K562 (cell line): ENCODE data around the gene OTUB2. TPM values are rescaled to one million over a fixed set of nuclear protein-coding genes. Genes with fewer than 3 reads are reported as not detected.

Experiments used
- ATAC-seq: fragments of 200-7000 bp; cut with Tn5 transposase; 3 replicates; pipeline ENCODE4 v1.9.1; 2020; ENCODE audit warnings: moderate library complexity
- Bru-seq: library from RNA; stranded (reverse); fragments of 400-500 nt; gene quantifications from one replicate; lab custom pipeline; 2021; lab: Mats Ljungman, UMichigan
- BruChase-seq, 2 experiments: library from RNA; stranded (reverse); fragments of 400-500 nt; gene quantifications; one replicate each; lab custom pipeline; 2021; lab: Mats Ljungman, UMichigan
- BruUV-seq: library from RNA; stranded (reverse); fragments of 400-500 nt; replicated peaks from 2 replicates; lab custom pipeline; 2021; lab: Mats Ljungman, UMichigan
- CTCF ChIA-PET: fragments of 300-600 bp; formaldehyde crosslinking; extraction: SDS; loops from one replicate; lab custom pipeline; 2021; ENCODE audit warnings: low intra/inter-chr PET ratio; lab: Yijun Ruan, JAX
- POLR2A ChIA-PET: fragments of 300-600, 350-650 bp; sonication (Branson Sonifier 250); formaldehyde crosslinking; extraction: SDS; loops from one replicate; lab custom pipeline; 2021; ENCODE audit warnings: antibody characterized with exemption, inconsistent platforms; lab: Yijun Ruan, JAX
- DNase-seq, 4 experiments: peaks; one replicate each; pipeline versions ENCODE4 v3.0.0 to v3.0.0-alpha.2; 2011 to 2018; ENCODE audit warnings: low spot score in 3 of 4, mixed read lengths in 3 of 4; ENCODE audit errors: extremely low read depth in 1 of 4
- FAIRE-seq: peaks from 2 replicates; lab custom pipeline; 2011; peaks lifted over from hg19 to GRCh38; lab: Jason Lieb, UNC
- H2AFZ ChIP-seq: 2 replicates; pipeline ENCODE4 v1.6.0; 2011; ENCODE audit warnings: low read depth, low read length, control low read depth, inconsistent platforms
- H3K27ac ChIP-seq: fragments of 200-600 bp; 3 replicates; pipeline ENCODE4 v1.8.0; 2011; ENCODE audit warnings: low read depth, mild to moderate bottlenecking, control low read depth, inconsistent platforms, low read length, moderate library complexity, mixed read lengths; ENCODE audit errors: extremely low read depth
- H3K27me3 ChIP-seq, 2 experiments: fragments of 300-600 bp in 1 of 2; 2 replicates in 1 of 2; 3 replicates in 1 of 2; pipeline versions ENCODE4 v1.6.0 to v1.8.0; 2011; ENCODE audit warnings: inconsistent platforms in 2 of 2, low read length in 2 of 2, mild to moderate bottlenecking in 1 of 2, mixed read lengths in 1 of 2, moderate library complexity in 1 of 2; ENCODE audit not compliant: control insufficient read depth in 2 of 2, insufficient read depth in 2 of 2
- H3K36me3 ChIP-seq: fragments of 300-600 bp; 3 replicates; pipeline ENCODE4 v1.8.0; 2011; ENCODE audit warnings: mild to moderate bottlenecking, low read length, inconsistent platforms; ENCODE audit not compliant: control insufficient read depth, insufficient read depth
- H3K4me1 ChIP-seq, 2 experiments: fragments of 200-600 bp in 1 of 2; replicated peaks in 1 of 2; 2 replicates in 1 of 2; 3 replicates in 1 of 2; pipeline versions ENCODE4 v1.5.1 to v1.8.0; 2011; ENCODE audit warnings: inconsistent platforms in 2 of 2, low read length in 2 of 2, mild to moderate bottlenecking in 1 of 2, mixed read lengths in 1 of 2, moderate library complexity in 1 of 2; ENCODE audit not compliant: control insufficient read depth in 2 of 2, insufficient read depth in 2 of 2
- H3K4me2 ChIP-seq: 2 replicates; pipeline ENCODE4 v1.6.1; 2011; ENCODE audit warnings: low read length, control low read depth, inconsistent platforms, mixed read lengths; ENCODE audit not compliant: insufficient read depth
- H3K4me3 ChIP-seq: fragments of 200-600 bp; sonication (generic), shearing (Covaris generic); 2 replicates; pipeline ENCODE4 v1.5.1; 2016; ENCODE audit warnings: control low read depth, inconsistent platforms
- H3K79me2 ChIP-seq: fragments of 200-600 bp; 3 replicates; pipeline ENCODE4 v1.8.0; 2011; ENCODE audit warnings: low read length, inconsistent platforms; ENCODE audit not compliant: control insufficient read depth, insufficient read depth
- H3K9ac ChIP-seq, 2 experiments: 2 replicates each; pipeline versions ENCODE4 v1.6.0 to v1.6.1; 2011; ENCODE audit warnings: low read depth in 2 of 2, low read length in 2 of 2, control low read depth in 1 of 2, inconsistent platforms in 1 of 2, mild to moderate bottlenecking in 1 of 2, mixed read lengths in 1 of 2; ENCODE audit not compliant: insufficient read depth in 1 of 2
- H3K9me1 ChIP-seq: one replicate; pipeline ENCODE4 v1.6.0; 2011; ENCODE audit warnings: inconsistent platforms, mild to moderate bottlenecking, low read length, moderate library complexity; ENCODE audit not compliant: control insufficient read depth, insufficient read depth
- H3K9me3 ChIP-seq: replicated peaks from 2 replicates; pipeline ENCODE4 v1.5.1; 2011; ENCODE audit warnings: low read depth, low read length, inconsistent platforms; ENCODE audit not compliant: control insufficient read depth, insufficient read depth
- H4K20me1 ChIP-seq: replicated peaks from 2 replicates; pipeline ENCODE4 v1.6.1; 2011; ENCODE audit warnings: low read length, inconsistent platforms, mixed read lengths; ENCODE audit not compliant: control insufficient read depth, insufficient read depth
- BACH1 ChIP-seq: fragments of 200-800 bp; sonication (Bioruptor generic); IDR thresholded peaks from 2 replicates; pipeline ENCODE4 v1.6.1; 2016; ENCODE audit warnings: missing genetic modification characterization, missing compliant biosample characterization
- CBFA2T3 ChIP-seq: fragments of 450-650 bp; IDR thresholded peaks from 2 replicates; pipeline ENCODE4 v1.6.1; 2017
- CBX1 ChIP-seq: sonication (generic); IDR thresholded peaks from 2 replicates; pipeline ENCODE4 v1.6.1; 2016; ENCODE audit warnings: antibody characterized with exemption, low read depth, mild to moderate bottlenecking
- CREB1 ChIP-seq, 2 experiments: sonication (generic) in 1 of 2; formaldehyde crosslinking in 1 of 2; IDR thresholded peaks; 2 replicates each; pipeline versions ENCODE4 v1.6.1 to v1.8.0; 2012 to 2022; ENCODE audit warnings: inconsistent platforms in 1 of 2, mild to moderate bottlenecking in 1 of 2, missing genetic modification reagents in 1 of 2, moderate library complexity in 1 of 2
- HNRNPH1 ChIP-seq: fragments of 200-400 bp; formaldehyde crosslinking; optimal IDR thresholded peaks from 2 replicates; pipeline ENCODE3; 2017; ENCODE audit warnings: low read depth, mild to moderate bottlenecking, low read length, moderate library complexity
- KHSRP ChIP-seq: fragments of 450-650 bp; IDR thresholded peaks from 2 replicates; pipeline ENCODE4 v1.6.1; 2017
- NELFE ChIP-seq: IDR thresholded peaks from 2 replicates; pipeline ENCODE4 v1.6.1; 2011; ENCODE audit warnings: mild to moderate bottlenecking; ENCODE audit not compliant: insufficient read depth, insufficient read length
- TCF7L2 ChIP-seq: fragments of 150-350 bp; IDR thresholded peaks from 2 replicates; pipeline ENCODE4 v1.6.1; 2016; ENCODE audit warnings: low read depth, mild to moderate bottlenecking, low read length, moderate library complexity
- TGIF2 ChIP-seq: sonication (generic); formaldehyde crosslinking; IDR thresholded peaks from 2 replicates; pipeline ENCODE4 v1.8.1; 2022; ENCODE audit warnings: mild to moderate bottlenecking, missing genetic modification reagents, moderate library complexity
- WGBS: fragments of 100-300 bp; shearing (Covaris generic); methylation state at CpG from one replicate; pipeline ENCODE4 v1.1.6; 2016; ENCODE audit warnings: low coverage, mixed read lengths; ENCODE audit not compliant: insufficient coverage; ENCODE audit errors: missing lambda C conversion rate; 5-methylcytosine and 5-hydroxymethylcytosine counted together
- in situ Hi-C: fragments of 300-500 bp; cut with MboI; formaldehyde crosslinking; loops from 4 replicates; pipeline ENCODE4 v1.15.0; 2018; ENCODE audit warnings: inconsistent platforms, mixed read lengths
- intact Hi-C: fragments of 100-400 bp; cut with micrococcal nuclease; formaldehyde crosslinking; loops from 2 replicates; pipeline ENCODE4 v1.14.2; 2022
- long read RNA-seq, 3 experiments: library from polyadenylated mRNA in 2 of 3; library from RNA in 1 of 3; unstranded in 2 of 3; stranded (forward) in 1 of 3; transcript quantifications; one replicate each; pipeline ENCODE4 v2.0.0, GENCODE V29; 2019 to 2022
- polyA minus RNA-seq, 3 experiments: library from RNA; depleted of rRNA, polyadenylated mRNA; stranded (reverse); fragments of >200 nt; gene quantifications; 2 replicates each; pipeline ENCODE4 v1.2.3, GENCODE V29; 2011
- polyA plus RNA-seq, 8 experiments: library from polyadenylated mRNA; depleted of rRNA in 4 of 8; stranded (reverse) in 5 of 8; unstranded in 3 of 8; fragments of >200 nt; fragmentation: Nextera tagmentation in 2 of 8; fragmentation: Illumina TruSeq in 1 of 8; extraction: Ambion mirVana in 2 of 8; extraction: Trizol in 1 of 8; gene quantifications; 2 replicates each; pipeline versions ENCODE4 v1.2.1 to v1.2.3, GENCODE V29; 2011 to 2014; ENCODE audit warnings: inconsistent platforms in 1 of 8, missing spikeins in 1 of 8
- total RNA-seq, 7 experiments: library from RNA; depleted of rRNA in 6 of 7; stranded (reverse); fragments of >200 nt in 6 of 7; fragmentation: Illumina TruSeq in 2 of 7; extraction: Trizol in 2 of 7; gene quantifications; 2 replicates each; pipeline versions ENCODE4 v1.2.1 to v1.2.3, GENCODE V29; 2011 to 2021; ENCODE audit warnings: low replicate concordance in 1 of 7
- TF ChIP-seq, protein P1 (sequence below): sonication (generic); formaldehyde crosslinking; IDR thresholded peaks from 2 replicates; pipeline ENCODE4 v1.8.1; 2023; ENCODE audit warnings: mild to moderate bottlenecking, missing genetic modification reagents
- TF ChIP-seq, protein P2 (sequence below), 3 experiments: IDR thresholded peaks in 2 of 3; conservative IDR thresholded peaks in 1 of 3; 2 replicates each; pipeline ENCODE4 v1.5.1; 2011 to 2012; ENCODE audit warnings: low read length in 3 of 3, mild to moderate bottlenecking in 3 of 3, control low read depth in 2 of 3, improper control_type of control experiment in 1 of 3, inconsistent platforms in 1 of 3, low read depth in 1 of 3, mixed read lengths in 1 of 3, moderate library complexity in 1 of 3; ENCODE audit not compliant: insufficient read depth in 2 of 3
- TF ChIP-seq, protein P3 (sequence below): fragments of 450-650 bp; conservative IDR thresholded peaks from 2 replicates; pipeline ENCODE4 v1.6.1; 2016; ENCODE audit warnings: missing genetic modification characterization, low read depth, mild to moderate bottlenecking, missing compliant biosample characterization, moderate library complexity

OTUB2 gene
- total RNA-seq (2011; cell fraction: chromatin; rRNA removed; ENCODE audit: low replicate concordance): 0.12 and 0.72 TPM in 2 replicates
- 0.26 and 1.0 TPM in 2 replicates for total RNA-seq (2011; cell fraction: nucleolus; rRNA removed)
- total RNA-seq (2011; cell fraction: nucleoplasm; rRNA removed): 0.22 and 0.38 TPM in 2 replicates
- 0.23 and 0.24 TPM in 2 replicates for total RNA-seq (2014; rRNA removed)
- 0.07 and 0.35 TPM in 2 replicates for total RNA-seq (2014; rRNA removed; fragmentation: Illumina TruSeq; extraction: Trizol)
- 0.11 and 0.15 TPM in 2 replicates for total RNA-seq (2015; rRNA removed; fragmentation: Illumina TruSeq; extraction: Trizol)
- total RNA-seq (2021): 0.31 and 0.34 TPM in 2 replicates
- 0.11 and 0.20 TPM in 2 replicates for polyA plus RNA-seq (2011; rRNA removed)
- 0.09 and 0.12 TPM in 2 replicates for polyA plus RNA-seq (2011; cell fraction: cytosol; rRNA removed)
- polyA plus RNA-seq (2011; cell fraction: nucleus; rRNA removed): 0.18 and 0.33 TPM in 2 replicates
- 0.21 and 0.28 TPM in 2 replicates for polyA plus RNA-seq (2012)
- polyA plus RNA-seq (2014; fragmentation: Illumina TruSeq; extraction: Trizol): 0.15 and 0.21 TPM in 2 replicates
- polyA plus RNA-seq (2014; fragmentation: Nextera tagmentation; extraction: Ambion mirVana): under 1 TPM; 0.01 to 0.08 TPM
- polyA plus RNA-seq (2014; rRNA removed): 0.08 and 0.26 TPM in 2 replicates
- 0.18 and 0.46 TPM in 2 replicates for polyA minus RNA-seq (2011; rRNA and poly(A)+ RNA removed)
- 0.67 TPM in 1 of 2 replicates, not detected in the other for polyA minus RNA-seq (2011; cell fraction: cytosol; rRNA and poly(A)+ RNA removed)
- 0.22 and 0.40 TPM in 2 replicates for polyA minus RNA-seq (2011; cell fraction: nucleus; rRNA and poly(A)+ RNA removed)
- Bru-seq, nascent RNA: percentile 28 among the genes with signal in this experiment
- BruChase-seq, experiment 1, labeled RNA remaining after a 2-hour chase: percentile 12 among the genes with signal in this experiment
- percentile 19 among the genes with signal in this experiment for BruChase-seq, experiment 2, labeled RNA remaining after a 6-hour chase
- long read RNA-seq, experiment 1, partial matches to known transcripts: 0 of 1 reads
- long read RNA-seq, experiment 1, other reads (novel, unspliced or antisense): 1 of 1 reads
- long read RNA-seq, experiment 2, partial matches to known transcripts: 0 of 1 reads
- long read RNA-seq, experiment 2, other reads (novel, unspliced or antisense): 0 of 1 reads
- long read RNA-seq, experiment 3: 0 reads

DNA sequence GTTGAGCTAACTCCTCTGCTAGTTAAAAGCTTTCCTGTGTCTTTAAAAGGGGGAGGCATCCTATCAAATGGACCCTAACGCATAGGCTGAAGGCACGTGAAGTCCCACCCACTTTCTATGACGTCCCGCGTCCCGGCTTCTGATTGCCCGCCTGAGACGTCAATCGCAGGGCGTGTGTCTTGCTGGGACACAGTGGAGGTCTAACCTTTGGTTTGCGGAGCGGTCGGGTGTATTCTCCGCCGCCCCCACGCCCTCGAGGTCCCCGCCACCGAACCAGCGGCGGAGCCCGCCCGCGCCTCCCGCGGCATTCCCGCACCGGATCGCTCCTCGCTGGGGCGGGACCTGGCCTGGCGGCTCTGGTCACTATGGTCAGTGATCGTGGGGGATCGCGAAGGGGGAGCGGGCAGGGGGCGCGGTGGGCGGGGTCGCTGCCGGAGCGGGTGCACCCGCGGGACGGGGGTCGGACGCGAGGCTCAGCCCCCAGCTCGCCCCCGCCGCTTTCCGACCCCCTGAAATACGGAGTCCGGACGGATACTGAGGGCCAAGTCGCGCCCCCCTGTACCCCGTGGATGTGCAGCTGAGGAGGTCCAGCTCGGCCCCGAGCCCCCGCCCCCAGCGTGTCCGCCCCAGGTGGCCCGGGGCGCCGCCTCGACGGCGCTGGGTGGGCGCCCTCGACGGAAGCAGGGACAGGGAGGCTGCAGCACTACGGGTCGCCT, at the start of gene OTUB2:
Gene OTUB2 (plus strand): TSS at position 168 of the 716 bp plus-strand sequence. CDS start 198 bp downstream, at position 366.
- DNase-seq (peak; percentile 94 to 99 (median 98)), ATAC-seq (peak; percentile 100), FAIRE-seq (peak; percentile 98)
- intact Hi-C loops: no loop called here
- ChIA-PET POLR2A (interaction anchor here (0.7 kb wide), 1 partner anchor 821 kb away, joined by 3 read pairs; no protein-coding TSS in a partner anchor), CTCF (no interaction called here)
- Histone ChIP-seq H3K4me1 (peaks cover 0 to 7% of the 10 kb centered on the region in 2 experiments; a peak in 1 of 5 replicates), H3K79me2 (no peaks in the 10 kb centered on the region), H3K27ac (no peak within 1 kb of the TSS), H3K9me3 (no peaks in the 10 kb centered on the region), H2AFZ (peak within 1 kb of the TSS; percentile 89), H3K9me1 (no peaks in the 10 kb centered on the region), H3K9ac (peak within 1 kb of the TSS in 1 of 2 experiments; percentile 28; a peak in 1 of 4 replicates), H3K27me3 (peaks cover 0 to 5% of the 10 kb centered on the region in 2 experiments; a peak in 1 of 5 replicates), H3K4me3 (peak within 1 kb of the TSS; percentile 37), H3K4me2 (peak within 1 kb of the TSS; percentile 52), H4K20me1 (peaks cover 6% of the 10 kb centered on the region; the same call in 1 of the 2 replicates), H3K36me3 (no peaks in the 10 kb centered on the region)
- BruUV-seq: no TSS peak
- WGBS: 4% methylated on average over 15 of the region's 74 CpGs
- in situ Hi-C loops: no loop called here
- TF ChIP-seq CBX1 (no peak), CBFA2T3 (no peak), NELFE (no peak), KHSRP (no peak), HNRNPH1 (no peak), TCF7L2 (no peak), CREB1 (IDR thresholded peaks at IDR 0.05) (peak; percentile 46; the same call in 1 of the 2 replicates), CREB1 (CRISPR knock-in tag; IDR thresholded peaks at IDR 0.05) (peak; percentile 80), BACH1 (tag) (no peak), TGIF2 (no peak)
- TF ChIP-seq, protein P1, sequence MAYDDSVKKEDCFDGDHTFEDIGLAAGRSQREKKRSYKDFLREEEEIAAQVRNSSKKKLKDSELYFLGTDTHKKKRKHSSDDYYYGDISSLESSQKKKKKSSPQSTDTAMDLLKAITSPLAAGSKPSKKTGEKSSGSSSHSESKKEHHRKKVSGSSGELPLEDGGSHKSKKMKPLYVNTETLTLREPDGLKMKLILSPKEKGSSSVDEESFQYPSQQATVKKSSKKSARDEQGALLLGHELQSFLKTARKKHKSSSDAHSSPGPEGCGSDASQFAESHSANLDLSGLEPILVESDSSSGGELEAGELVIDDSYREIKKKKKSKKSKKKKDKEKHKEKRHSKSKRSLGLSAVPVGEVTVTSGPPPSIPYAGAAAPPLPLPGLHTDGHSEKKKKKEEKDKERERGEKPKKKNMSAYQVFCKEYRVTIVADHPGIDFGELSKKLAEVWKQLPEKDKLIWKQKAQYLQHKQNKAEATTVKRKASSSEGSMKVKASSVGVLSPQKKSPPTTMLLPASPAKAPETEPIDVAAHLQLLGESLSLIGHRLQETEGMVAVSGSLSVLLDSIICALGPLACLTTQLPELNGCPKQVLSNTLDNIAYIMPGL: no peak
- TF ChIP-seq, protein P2, sequence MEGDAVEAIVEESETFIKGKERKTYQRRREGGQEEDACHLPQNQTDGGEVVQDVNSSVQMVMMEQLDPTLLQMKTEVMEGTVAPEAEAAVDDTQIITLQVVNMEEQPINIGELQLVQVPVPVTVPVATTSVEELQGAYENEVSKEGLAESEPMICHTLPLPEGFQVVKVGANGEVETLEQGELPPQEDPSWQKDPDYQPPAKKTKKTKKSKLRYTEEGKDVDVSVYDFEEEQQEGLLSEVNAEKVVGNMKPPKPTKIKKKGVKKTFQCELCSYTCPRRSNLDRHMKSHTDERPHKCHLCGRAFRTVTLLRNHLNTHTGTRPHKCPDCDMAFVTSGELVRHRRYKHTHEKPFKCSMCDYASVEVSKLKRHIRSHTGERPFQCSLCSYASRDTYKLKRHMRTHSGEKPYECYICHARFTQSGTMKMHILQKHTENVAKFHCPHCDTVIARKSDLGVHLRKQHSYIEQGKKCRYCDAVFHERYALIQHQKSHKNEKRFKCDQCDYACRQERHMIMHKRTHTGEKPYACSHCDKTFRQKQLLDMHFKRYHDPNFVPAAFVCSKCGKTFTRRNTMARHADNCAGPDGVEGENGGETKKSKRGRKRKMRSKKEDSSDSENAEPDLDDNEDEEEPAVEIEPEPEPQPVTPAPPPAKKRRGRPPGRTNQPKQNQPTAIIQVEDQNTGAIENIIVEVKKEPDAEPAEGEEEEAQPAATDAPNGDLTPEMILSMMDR (IDR thresholded peaks at IDR 0.05 in 2 of 3, conservative IDR thresholded peaks at IDR 0.05 in 1 of 3; ENCODE audit: insufficient read depth in 2 of 3, low read depth in 1 of 3, low read length in 3 of 3): no peak
- TF ChIP-seq, protein P3, sequence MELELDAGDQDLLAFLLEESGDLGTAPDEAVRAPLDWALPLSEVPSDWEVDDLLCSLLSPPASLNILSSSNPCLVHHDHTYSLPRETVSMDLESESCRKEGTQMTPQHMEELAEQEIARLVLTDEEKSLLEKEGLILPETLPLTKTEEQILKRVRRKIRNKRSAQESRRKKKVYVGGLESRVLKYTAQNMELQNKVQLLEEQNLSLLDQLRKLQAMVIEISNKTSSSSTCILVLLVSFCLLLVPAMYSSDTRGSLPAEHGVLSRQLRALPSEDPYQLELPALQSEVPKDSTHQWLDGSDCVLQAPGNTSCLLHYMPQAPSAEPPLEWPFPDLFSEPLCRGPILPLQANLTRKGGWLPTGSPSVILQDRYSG: no peak
